GM12872 (cell line): Measurements from ENCODE around the gene SLN.

Experiments
- CTCF ChIP-seq: IDR thresholded peaks from 3 replicates; pipeline ENCODE4 v1.5.1; 2011; ENCODE audit warnings: low read depth, mild to moderate bottlenecking, low read length, moderate library complexity; ENCODE audit not compliant: insufficient read depth

Gene SLN

GRCh38 chr11:107713009-107713408 lies 1.2 kb upstream of the SLN start:
- TF ChIP-seq CTCF, result no peak

GRCh38 chr11:107710301-107710700 lies 1.6 kb downstream of the SLN start:
- TF ChIP-seq CTCF, result no peak

GRCh38 chr11:107708792-107709191 lies 3.1 kb downstream of the SLN start:
- TF ChIP-seq CTCF, result no peak

GRCh38 chr11:107707807-107708206 lies 4.0 kb downstream of the SLN start:
- TF ChIP-seq CTCF, result no peak

GRCh38 chr11:107707215-107707671 lies 4.6 kb downstream of the SLN start:
- TF ChIP-seq CTCF, result no peak

- no peak for TF ChIP-seq CTCF
Measured at GRCh38 chr11:107706531-107706930, 5.3 kb downstream of the SLN start.

- no peak for TF ChIP-seq CTCF
Measured at GRCh38 chr11:107705027-107705426, 6.8 kb downstream of the SLN start.

- no peak for TF ChIP-seq CTCF
Measured at GRCh38 chr11:107704451-107704850, 7.4 kb downstream of the SLN start.
